ENCODE measurements around the gene YPEL2. TPM values are rescaled to one million over a fixed set of nuclear protein-coding genes. Genes with fewer than 3 reads are reported as not detected.

The YPEL2 gene
- total RNA-seq, 1 experiment from 2014 or later, result 2.2 TPM

- TF ChIP-seq FOXJ3 (CRISPR knock-in tag; IDR thresholded peaks at IDR 0.05; ENCODE audit: borderline replicate concordance), result no peak
- TF ChIP-seq HMGXB4 (CRISPR knock-in tag; IDR thresholded peaks at IDR 0.05), result 0 out of 2 replicates have a peak, but pooled peaks have one; percentile 36
- no peak for TF ChIP-seq ATF2 (CRISPR knock-in tag; IDR thresholded peaks at IDR 0.05; ENCODE audit: borderline replicate concordance, low read depth)
- TF ChIP-seq IRF2 (CRISPR knock-in tag; IDR thresholded peaks at IDR 0.05; ENCODE audit: borderline replicate concordance, low read depth), result no peak
These were observed 684 bp downstream of the YPEL2 start (continued) for GRCh38 chr17:59331929-59332748.

- DNase-seq (ENCODE audit: low spot score) (peak; percentile 30), ATAC-seq (no peak)
- H3K4me3 Mint-ChIP-seq, result peak overlapping the region; percentile 81
- ChIA-PET CTCF (interaction anchor here (0.8 to 1.6 kb wide), 5 partner anchors 16 to 108 kb away, joined by 3 to 9 read pairs (median 6); no protein-coding TSS in a partner anchor), POLR2A (interaction anchor here (0.7 to 1.2 kb wide), 2 partner anchors 107 to 181 kb away, joined by 3 read pairs; no protein-coding TSS in a partner anchor)
- peaks cover 38% of the 10 kb centered on the region for H3K4me1 Mint-ChIP-seq
- TF ChIP-seq JAZF1 (CRISPR knock-in tag; IDR thresholded peaks at IDR 0.05), result no peak
- TF ChIP-seq, protein P1, sequence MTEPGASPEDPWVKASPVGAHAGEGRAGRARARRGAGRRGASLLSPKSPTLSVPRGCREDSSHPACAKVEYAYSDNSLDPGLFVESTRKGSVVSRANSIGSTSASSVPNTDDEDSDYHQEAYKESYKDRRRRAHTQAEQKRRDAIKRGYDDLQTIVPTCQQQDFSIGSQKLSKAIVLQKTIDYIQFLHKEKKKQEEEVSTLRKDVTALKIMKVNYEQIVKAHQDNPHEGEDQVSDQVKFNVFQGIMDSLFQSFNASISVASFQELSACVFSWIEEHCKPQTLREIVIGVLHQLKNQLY (CRISPR knock-in tag; IDR thresholded peaks at IDR 0.05), result no peak
- TF ChIP-seq, protein P2, sequence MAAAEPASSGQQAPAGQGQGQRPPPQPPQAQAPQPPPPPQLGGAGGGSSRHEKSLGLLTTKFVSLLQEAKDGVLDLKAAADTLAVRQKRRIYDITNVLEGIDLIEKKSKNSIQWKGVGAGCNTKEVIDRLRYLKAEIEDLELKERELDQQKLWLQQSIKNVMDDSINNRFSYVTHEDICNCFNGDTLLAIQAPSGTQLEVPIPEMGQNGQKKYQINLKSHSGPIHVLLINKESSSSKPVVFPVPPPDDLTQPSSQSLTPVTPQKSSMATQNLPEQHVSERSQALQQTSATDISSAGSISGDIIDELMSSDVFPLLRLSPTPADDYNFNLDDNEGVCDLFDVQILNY (CRISPR knock-in tag; IDR thresholded peaks at IDR 0.05), result no peak
- no peaks in the 10 kb centered on the region for H3K36me3 Mint-ChIP-seq
- H3K27me3 Mint-ChIP-seq (ENCODE audit: low read depth), result peaks cover 32% of the 10 kb centered on the region
- H3K27ac Mint-ChIP-seq, result no peak overlapping the region
- no peaks in the 10 kb centered on the region for H3K9me3 Mint-ChIP-seq
These were observed 1.4 kb downstream of the YPEL2 start for GRCh38 chr17:59332749-59333377.

GRCh38 chr17:59333836-59334235, 2.4 kb downstream of the YPEL2 start:
- H3K4me1 Mint-ChIP-seq, result peaks cover 30% of the 10 kb centered on the region
- no peak overlapping the region; the same call in 1 of the 2 replicates for H3K4me3 Mint-ChIP-seq
- H3K27ac Mint-ChIP-seq, result no peak overlapping the region; the same call in 1 of the 2 replicates
- ATAC-seq, result no peak
- peaks cover 32% of the 10 kb centered on the region for H3K27me3 Mint-ChIP-seq (ENCODE audit: low read depth)
- CTCF ChIA-PET, result interaction anchor here (1.8 kb wide), 1 partner anchor 107 kb away, joined by 4 read pairs; no protein-coding TSS in a partner anchor
- POLR2A ChIA-PET, result no interaction called here
- no peaks in the 10 kb centered on the region for H3K9me3 Mint-ChIP-seq
- no peak for DNase-seq (ENCODE audit: low spot score)
- H3K36me3 Mint-ChIP-seq, result no peaks in the 10 kb centered on the region
- TF ChIP-seq ZNF232 (CRISPR knock-in tag; IDR thresholded peaks at IDR 0.05) (no peak), ZNF219 (CRISPR knock-in tag; IDR thresholded peaks at IDR 0.05; ENCODE audit: borderline replicate concordance) (no peak), ATF2 (CRISPR knock-in tag; IDR thresholded peaks at IDR 0.05; ENCODE audit: borderline replicate concordance, low read depth) (no peak), ZBTB43 (CRISPR knock-in tag; IDR thresholded peaks at IDR 0.05) (no peak), CREB1 (CRISPR knock-in tag; IDR thresholded peaks at IDR 0.05) (no peak), RELA (CRISPR knock-in tag; IDR thresholded peaks at IDR 0.05; ENCODE audit: borderline replicate concordance) (no peak), CBFB (CRISPR knock-in tag; IDR thresholded peaks at IDR 0.05; ENCODE audit: low read depth) (no peak), ETV6 (CRISPR knock-in tag; IDR thresholded peaks at IDR 0.05) (no peak), ZNF671 (CRISPR knock-in tag; IDR thresholded peaks at IDR 0.05) (no peak)
- TF ChIP-seq, protein P3, sequence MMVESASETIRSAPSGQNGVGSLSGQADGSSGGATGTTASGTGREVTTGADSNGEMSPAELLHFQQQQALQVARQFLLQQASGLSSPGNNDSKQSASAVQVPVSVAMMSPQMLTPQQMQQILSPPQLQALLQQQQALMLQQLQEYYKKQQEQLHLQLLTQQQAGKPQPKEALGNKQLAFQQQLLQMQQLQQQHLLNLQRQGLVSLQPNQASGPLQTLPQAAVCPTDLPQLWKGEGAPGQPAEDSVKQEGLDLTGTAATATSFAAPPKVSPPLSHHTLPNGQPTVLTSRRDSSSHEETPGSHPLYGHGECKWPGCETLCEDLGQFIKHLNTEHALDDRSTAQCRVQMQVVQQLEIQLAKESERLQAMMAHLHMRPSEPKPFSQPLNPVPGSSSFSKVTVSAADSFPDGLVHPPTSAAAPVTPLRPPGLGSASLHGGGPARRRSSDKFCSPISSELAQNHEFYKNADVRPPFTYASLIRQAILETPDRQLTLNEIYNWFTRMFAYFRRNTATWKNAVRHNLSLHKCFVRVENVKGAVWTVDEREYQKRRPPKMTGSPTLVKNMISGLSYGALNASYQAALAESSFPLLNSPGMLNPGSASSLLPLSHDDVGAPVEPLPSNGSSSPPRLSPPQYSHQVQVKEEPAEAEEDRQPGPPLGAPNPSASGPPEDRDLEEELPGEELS (CRISPR knock-in tag; IDR thresholded peaks at IDR 0.05), result no peak
- TF ChIP-seq, protein P4, sequence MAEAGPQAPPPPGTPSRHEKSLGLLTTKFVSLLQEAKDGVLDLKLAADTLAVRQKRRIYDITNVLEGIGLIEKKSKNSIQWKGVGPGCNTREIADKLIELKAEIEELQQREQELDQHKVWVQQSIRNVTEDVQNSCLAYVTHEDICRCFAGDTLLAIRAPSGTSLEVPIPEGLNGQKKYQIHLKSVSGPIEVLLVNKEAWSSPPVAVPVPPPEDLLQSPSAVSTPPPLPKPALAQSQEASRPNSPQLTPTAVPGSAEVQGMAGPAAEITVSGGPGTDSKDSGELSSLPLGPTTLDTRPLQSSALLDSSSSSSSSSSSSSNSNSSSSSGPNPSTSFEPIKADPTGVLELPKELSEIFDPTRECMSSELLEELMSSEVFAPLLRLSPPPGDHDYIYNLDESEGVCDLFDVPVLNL (CRISPR knock-in tag; IDR thresholded peaks at IDR 0.05; ENCODE audit: borderline replicate concordance, low read depth), result no peak

Data from WTC11 (cell line).